Suprapubic skin (tissue), 3 donors: ENCODE results near the gene SYT1.

Experiments
- EP300 ChIP-seq: sonication (generic); formaldehyde crosslinking; IDR thresholded peaks from one replicate; pipeline ENCODE4 v1.6.1; 2017; ENCODE audit warnings: antibody characterized with exemption
- POLR2A ChIP-seq, 2 donors: fragments of 450-650 bp; IDR thresholded peaks; one replicate each; pipeline ENCODE4 v1.6.1; 2017; ENCODE audit warnings: antibody characterized with exemption in 2 of 2, mild to moderate bottlenecking in 2 of 2, moderate library complexity in 2 of 2
- TF ChIP-seq, protein P1 (sequence below), 2 donors: fragments of 200-600 bp in 1 of 2; fragments of 450-650 bp in 1 of 2; sonication (generic) in 1 of 2; IDR thresholded peaks; one replicate each; pipeline ENCODE4 v1.5.1; 2016 to 2019; ENCODE audit warnings: antibody characterized with exemption in 2 of 2, mild to moderate bottlenecking in 1 of 2, moderate library complexity in 1 of 2

GRCh38 chr12:78818487-78818886 is 46.1 kb upstream of the SYT1 start:
- TF ChIP-seq, protein P1, sequence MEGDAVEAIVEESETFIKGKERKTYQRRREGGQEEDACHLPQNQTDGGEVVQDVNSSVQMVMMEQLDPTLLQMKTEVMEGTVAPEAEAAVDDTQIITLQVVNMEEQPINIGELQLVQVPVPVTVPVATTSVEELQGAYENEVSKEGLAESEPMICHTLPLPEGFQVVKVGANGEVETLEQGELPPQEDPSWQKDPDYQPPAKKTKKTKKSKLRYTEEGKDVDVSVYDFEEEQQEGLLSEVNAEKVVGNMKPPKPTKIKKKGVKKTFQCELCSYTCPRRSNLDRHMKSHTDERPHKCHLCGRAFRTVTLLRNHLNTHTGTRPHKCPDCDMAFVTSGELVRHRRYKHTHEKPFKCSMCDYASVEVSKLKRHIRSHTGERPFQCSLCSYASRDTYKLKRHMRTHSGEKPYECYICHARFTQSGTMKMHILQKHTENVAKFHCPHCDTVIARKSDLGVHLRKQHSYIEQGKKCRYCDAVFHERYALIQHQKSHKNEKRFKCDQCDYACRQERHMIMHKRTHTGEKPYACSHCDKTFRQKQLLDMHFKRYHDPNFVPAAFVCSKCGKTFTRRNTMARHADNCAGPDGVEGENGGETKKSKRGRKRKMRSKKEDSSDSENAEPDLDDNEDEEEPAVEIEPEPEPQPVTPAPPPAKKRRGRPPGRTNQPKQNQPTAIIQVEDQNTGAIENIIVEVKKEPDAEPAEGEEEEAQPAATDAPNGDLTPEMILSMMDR (IDR thresholded peaks at IDR 0.05) = no peak
- TF ChIP-seq POLR2A (IDR thresholded peaks at IDR 0.05) = no peak
- TF ChIP-seq EP300 = no peak
